GM23338 (cell line): ENCODE results near the gene FRAT2. TPM values are rescaled to one million over a fixed set of nuclear protein-coding genes. Genes with fewer than 3 reads are reported as not detected.
A peak's percentile ranks its signal among the peaks of the same experiment; 100 is the strongest.

Source experiments
- ATAC-seq: fragments of 200-7000 bp; cut with Tn5 transposase; 3 replicates; pipeline ENCODE4 v1.9.1; 2020
- DNase-seq: peaks from one replicate; pipeline ENCODE4 v3.0.0-alpha.2; 2015; ENCODE audit warnings: low spot score
- H2AFZ ChIP-seq: fragments of 200-600 bp; sonication (generic); 2 replicates; pipeline ENCODE4 v1.8.0; 2016; ENCODE audit warnings: antibody characterized with exemption, mild to moderate bottlenecking, moderate library complexity
- H3F3A ChIP-seq: fragments of 200-600 bp; sonication (generic); replicated peaks from 2 replicates; pipeline ENCODE4 v1.8.0; 2017; ENCODE audit warnings: antibody characterized with exemption, mixed run types, low read depth
- H3K27ac ChIP-seq: fragments of 200-600 bp; sonication (generic); 2 replicates; pipeline ENCODE4 v1.6.1; 2016; ENCODE audit warnings: low read depth
- H3K27me3 ChIP-seq: fragments of 200-600 bp; sonication (generic); 2 replicates; pipeline ENCODE4 v1.8.0; 2016; ENCODE audit warnings: mild to moderate bottlenecking, mixed run types, moderate library complexity; ENCODE audit not compliant: insufficient read depth
- H3K36me3 ChIP-seq: fragments of 200-600 bp; sonication (generic); 2 replicates; pipeline ENCODE4 v1.8.0; 2016; ENCODE audit warnings: mild to moderate bottlenecking; ENCODE audit not compliant: insufficient read depth
- H3K4me1 ChIP-seq: fragments of 200-600 bp; sonication (generic); 2 replicates; pipeline ENCODE4 v1.8.0; 2016; ENCODE audit warnings: mild to moderate bottlenecking, moderate library complexity; ENCODE audit not compliant: insufficient read depth
- H3K4me2 ChIP-seq: fragments of 200-600 bp; sonication (generic); 2 replicates; pipeline ENCODE4 v1.7.1; 2017; ENCODE audit warnings: mixed run types
- H3K4me3 ChIP-seq: fragments of 200-600 bp; sonication (generic); 2 replicates; pipeline ENCODE4 v1.6.1; 2016; ENCODE audit warnings: mixed run types
- H3K79me2 ChIP-seq: fragments of 200-600 bp; sonication (generic); replicated peaks from 2 replicates; pipeline ENCODE4 v1.8.0; 2017; ENCODE audit warnings: mild to moderate bottlenecking; ENCODE audit not compliant: insufficient read depth
- H3K9me2 ChIP-seq: fragments of 200-600 bp; sonication (generic); 2 replicates; pipeline ENCODE4 v1.8.0; 2017; ENCODE audit not compliant: insufficient read depth
- H4K20me1 ChIP-seq: fragments of 200-600 bp; sonication (generic); replicated peaks from 2 replicates; pipeline ENCODE4 v1.8.0; 2017; ENCODE audit warnings: mild to moderate bottlenecking; ENCODE audit not compliant: insufficient read depth
- H3K27ac Mint-ChIP-seq: 2 replicates; pipeline ENCODE4 v1.8.0; 2020; ENCODE audit warnings: inconsistent platforms, mild to moderate bottlenecking, moderate library complexity, mixed read lengths
- H3K27me3 Mint-ChIP-seq: 3 replicates; pipeline ENCODE4 v1.8.0; 2022; ENCODE audit warnings: low read depth, mild to moderate bottlenecking, moderate library complexity, mixed read lengths, inconsistent platforms; ENCODE audit not compliant: insufficient read depth, poor library complexity
- H3K36me3 Mint-ChIP-seq: 3 replicates; pipeline ENCODE4 v1.8.0; 2021; ENCODE audit warnings: low read depth, mild to moderate bottlenecking, inconsistent platforms, moderate library complexity, mixed read lengths
- H3K4me1 Mint-ChIP-seq: 3 replicates; pipeline ENCODE4 v1.8.0; 2020; ENCODE audit warnings: mild to moderate bottlenecking, inconsistent platforms, mixed read lengths
- H3K4me3 Mint-ChIP-seq: 3 replicates; pipeline ENCODE4 v1.8.0; 2021; ENCODE audit warnings: moderate library complexity, mild to moderate bottlenecking, inconsistent platforms, mixed read lengths
- H3K9me3 Mint-ChIP-seq: 3 replicates; pipeline ENCODE4 v1.8.0; 2020; ENCODE audit warnings: moderate library complexity, mild to moderate bottlenecking, inconsistent platforms, mixed read lengths
- CREB1 ChIP-seq: fragments of 250-450 bp; sonication (Bioruptor Pico); IDR thresholded peaks from 2 replicates; pipeline ENCODE4 v1.5.0; 2020; ENCODE audit warnings: low read depth, mild to moderate bottlenecking, moderate library complexity
- CTCF ChIP-seq, 2 experiments: fragments of 200-600 bp in 1 of 2; sonication (generic) in 1 of 2; conservative IDR thresholded peaks; 2 replicates each; pipeline versions ENCODE4 v1.5.1 to v1.6.1; 2016 to 2017; ENCODE audit warnings: antibody characterized with exemption in 2 of 2, low read depth in 2 of 2, mild to moderate bottlenecking in 2 of 2, moderate library complexity in 1 of 2
- ETS1 ChIP-seq: IDR thresholded peaks from 2 replicates; pipeline ENCODE4 v1.6.1; 2016; ENCODE audit warnings: antibody characterized with exemption
- EZH2 ChIP-seq: fragments of 200-600 bp; sonication (generic); IDR thresholded peaks from one replicate; pipeline ENCODE4 v1.8.0; 2017; ENCODE audit warnings: antibody characterized with exemption, mild to moderate bottlenecking, low read depth; ENCODE audit not compliant: unreplicated experiment
- EZH2phosphoT487 ChIP-seq: fragments of 200-600 bp; sonication (generic); IDR thresholded peaks from one replicate; pipeline ENCODE4 v1.8.1; 2018; ENCODE audit warnings: antibody characterized with exemption; ENCODE audit not compliant: unreplicated experiment
- JUNB ChIP-seq: IDR thresholded peaks from one replicate; pipeline ENCODE4 v1.6.1; 2016; ENCODE audit warnings: antibody characterized with exemption; ENCODE audit not compliant: unreplicated experiment
- NANOG ChIP-seq: IDR thresholded peaks from 2 replicates; pipeline ENCODE4 v1.6.1; 2016; ENCODE audit warnings: antibody characterized with exemption, borderline replicate concordance
- POLR2AphosphoS5 ChIP-seq: IDR thresholded peaks from 2 replicates; pipeline ENCODE4 v1.6.1; 2016; ENCODE audit warnings: antibody characterized with exemption, low read depth
- REST ChIP-seq: IDR thresholded peaks from one replicate; pipeline ENCODE4 v1.6.1; 2018; ENCODE audit warnings: antibody characterized with exemption; ENCODE audit not compliant: unreplicated experiment
- STAT1 ChIP-seq: IDR thresholded peaks from one replicate; pipeline ENCODE4 v1.6.1; 2016; ENCODE audit warnings: antibody characterized with exemption; ENCODE audit not compliant: unreplicated experiment
- ZNF114 ChIP-seq: fragments of 250-450 bp; sonication (Bioruptor Pico); IDR thresholded peaks from 2 replicates; pipeline ENCODE4 v1.5.0; 2020; ENCODE audit warnings: mild to moderate bottlenecking, moderate library complexity
- ZNF331 ChIP-seq: fragments of 250-450 bp; sonication (Bioruptor Pico); IDR thresholded peaks from 2 replicates; pipeline ENCODE4 v1.5.0; 2020; ENCODE audit warnings: low read depth, mild to moderate bottlenecking, moderate library complexity
- ZNF462 ChIP-seq: fragments of 250-450 bp; sonication (Bioruptor Pico); IDR thresholded peaks from 2 replicates; pipeline ENCODE4 v1.5.0; 2020; ENCODE audit warnings: mild to moderate bottlenecking, moderate library complexity
- polyA plus RNA-seq: library from polyadenylated mRNA; unstranded; fragments of >200 nt; fragmentation: Nextera tagmentation; extraction: Ambion mirVana; gene quantifications from 2 replicates; pipeline ENCODE4 v1.2.1, GENCODE V29; 2016
- total RNA-seq: library from RNA; depleted of rRNA; stranded (reverse); fragments of >200 nt; shearing (Covaris generic); gene quantifications from 2 replicates; pipeline ENCODE4 v1.2.3, GENCODE V29; 2014

The FRAT2 gene
- total and polyA plus RNA-seq, 2 experiments from 2014 or later = 24.5 to 109 TPM

GRCh38 chr10:97327348-97328294 lies 6.9 kb downstream of the FRAT2 start:
- H3K36me3 ChIP-seq = no peaks in the 10 kb centered on the region
- peak overlapping the region; percentile 67 for H3K4me2 ChIP-seq
- H3K27me3 ChIP-seq = no peaks in the 10 kb centered on the region; the same call in 1 of the 2 replicates
- H2AFZ ChIP-seq = no peak overlapping the region
- peaks cover 25% of the 10 kb centered on the region for H3F3A ChIP-seq
- no peaks in the 10 kb centered on the region for H3K9me3 Mint-ChIP-seq
- peaks cover 28% of the 10 kb centered on the region for H4K20me1 ChIP-seq
- ATAC-seq = no peak
- no peak for TF ChIP-seq ETS1
- no peak for TF ChIP-seq STAT1
- no peak for TF ChIP-seq CREB1
- TF ChIP-seq EZH2phosphoT487 = no peak
- TF ChIP-seq ZNF331 (CRISPR knock-in tag) = no peak
- no peak for TF ChIP-seq NANOG
- no peak for TF ChIP-seq POLR2AphosphoS5
- TF ChIP-seq EZH2 = no peak
- no peak for TF ChIP-seq ZNF114 (CRISPR knock-in tag)
- no peak for TF ChIP-seq ZNF462 (CRISPR knock-in tag)
- no peak for TF ChIP-seq CTCF (conservative IDR thresholded peaks at IDR 0.05; ENCODE audit: low read depth in 2 of 2)
- TF ChIP-seq REST = no peak
- TF ChIP-seq JUNB = no peak
- H3K9me2 ChIP-seq = no peaks in the 10 kb centered on the region
- DNase-seq = no peak
- peaks cover 11% of the 10 kb centered on the region for H3K27me3 Mint-ChIP-seq
- H3K27ac Mint-ChIP-seq = peak overlapping the region; percentile 5
- peaks cover 42% of the 10 kb centered on the region for H3K79me2 ChIP-seq
- H3K4me3 ChIP-seq = no peak overlapping the region
- H3K4me3 Mint-ChIP-seq = no peak overlapping the region
- peaks cover 38% of the 10 kb centered on the region for H3K4me1 Mint-ChIP-seq
- peaks cover 34% of the 10 kb centered on the region for H3K36me3 Mint-ChIP-seq
- peak overlapping the region; percentile 83 for H3K27ac ChIP-seq
- H3K4me1 ChIP-seq = peaks cover 50% of the 10 kb centered on the region
